SU-DHL-6 (cell line): Measurements from ENCODE around the gene FBXW8.

Source experiments
- H2AFZ ChIP-seq: fragments of 200-600 bp; sonication (generic); 2 replicates; pipeline ENCODE4 v1.6.1; 2014; ENCODE audit warnings: low read depth, mild to moderate bottlenecking, moderate library complexity, mixed read lengths, antibody characterized with exemption, low read length; ENCODE audit not compliant: severe bottlenecking
- H3F3A ChIP-seq: fragments of 200-600 bp; shearing (Covaris generic); 2 replicates; pipeline ENCODE4 v1.6.0; 2016; ENCODE audit warnings: antibody characterized with exemption, mild to moderate bottlenecking; ENCODE audit not compliant: insufficient read depth
- H3K27ac ChIP-seq: fragments of 200-600 bp; sonication (generic); 2 replicates; pipeline ENCODE4 v1.5.1; 2016; ENCODE audit warnings: low read depth, mild to moderate bottlenecking, low read length, moderate library complexity, mixed read lengths
- H3K27me3 ChIP-seq: fragments of 200-600 bp; sonication (generic), shearing (Covaris generic); 2 replicates; pipeline ENCODE4 v1.6.0; 2014; ENCODE audit warnings: mild to moderate bottlenecking, low read length
- H3K36me3 ChIP-seq: fragments of 200-600 bp; sonication (generic); 2 replicates; pipeline ENCODE4 v1.6.1; 2014; ENCODE audit warnings: mild to moderate bottlenecking, low read length, mixed read lengths
- H3K4me2 ChIP-seq: fragments of 300-600, 200-600 bp; shearing (Covaris generic), sonication (generic); 2 replicates; pipeline ENCODE4 v1.6.0; 2014; ENCODE audit warnings: low read length, low read depth, mild to moderate bottlenecking; ENCODE audit not compliant: poor library complexity, severe bottlenecking
- H3K4me3 ChIP-seq: fragments of 200-600 bp; sonication (generic); 2 replicates; pipeline ENCODE4 v1.5.1; 2014; ENCODE audit warnings: antibody characterized with exemption, low read length, mild to moderate bottlenecking, mixed read lengths; ENCODE audit not compliant: insufficient read depth, poor library complexity, severe bottlenecking
- H3K79me2 ChIP-seq: fragments of 200-600 bp; sonication (generic); 2 replicates; pipeline ENCODE4 v1.6.1; 2014; ENCODE audit warnings: mild to moderate bottlenecking, low read length, moderate library complexity; ENCODE audit not compliant: insufficient read depth
- H3K9ac ChIP-seq: fragments of 200-600 bp; sonication (generic); 2 replicates; pipeline ENCODE4 v1.7.0; 2014; ENCODE audit warnings: mild to moderate bottlenecking, low read length
- H3K9me2 ChIP-seq: fragments of 200-600 bp; sonication (generic); replicated peaks from 2 replicates; pipeline ENCODE4 v1.6.1; 2014; ENCODE audit warnings: low read length; ENCODE audit not compliant: insufficient read depth
- H3K9me3 ChIP-seq: fragments of 200-600 bp; sonication (generic); 2 replicates; pipeline ENCODE4 v1.6.1; 2014; ENCODE audit warnings: low read length, mixed read lengths; ENCODE audit not compliant: insufficient read depth
- H4K20me1 ChIP-seq: fragments of 200-600 bp; sonication (generic); 2 replicates; pipeline ENCODE4 v1.6.1; 2014; ENCODE audit warnings: low read depth, mild to moderate bottlenecking, antibody characterized with exemption, low read length, moderate library complexity, mixed read lengths
- EZH2phosphoT487 ChIP-seq: fragments of 200-600 bp; sonication (generic), shearing (Covaris generic); conservative IDR thresholded peaks from 2 replicates; pipeline ENCODE4 v1.6.1; 2018; ENCODE audit warnings: mild to moderate bottlenecking, antibody characterized with exemption, low read length, moderate library complexity, mixed read lengths
- TF ChIP-seq, protein P1 (sequence below): fragments of 200-600 bp; sonication (generic); IDR thresholded peaks from one replicate; pipeline ENCODE4 v1.5.1; 2017; ENCODE audit warnings: antibody characterized with exemption, mild to moderate bottlenecking, low read length, moderate library complexity; ENCODE audit not compliant: insufficient read depth, poor library complexity, severe bottlenecking

Gene FBXW8

DNA sequence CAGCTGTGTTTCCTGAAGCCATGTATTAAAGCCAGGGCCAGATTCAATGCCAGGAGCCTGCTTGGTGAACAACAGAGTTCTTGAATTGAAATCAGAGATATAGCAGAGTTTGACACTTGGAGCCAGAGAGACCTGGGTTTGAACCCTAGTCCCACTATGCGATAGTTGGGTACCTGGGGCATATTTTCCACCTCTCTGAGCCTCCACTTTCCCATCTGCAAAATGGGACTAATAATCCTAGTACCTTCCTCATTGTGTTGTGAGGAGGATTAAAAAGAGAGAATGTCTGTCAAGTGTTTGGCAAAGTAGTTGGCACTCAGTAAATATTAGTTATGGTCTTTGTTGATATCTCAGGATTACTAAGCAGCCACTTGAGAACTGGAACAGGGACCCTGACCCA is 23.5 kb upstream of the FBXW8 start:
- Histone ChIP-seq H3K27ac (no peak overlapping the region), H3K27me3 (no peaks in the 10 kb centered on the region), H4K20me1 (no peaks in the 10 kb centered on the region), H3K36me3 (no peaks in the 10 kb centered on the region), H3K4me2 (no peak overlapping the region), H3F3A (no peaks in the 10 kb centered on the region), H2AFZ (no peak overlapping the region), H3K9me3 (no peaks in the 10 kb centered on the region), H3K79me2 (no peaks in the 10 kb centered on the region), H3K9ac (no peak overlapping the region), H3K4me3 (no peak overlapping the region), H3K9me2 (no peaks in the 10 kb centered on the region)
- TF ChIP-seq EZH2phosphoT487 = no peak

DNA sequence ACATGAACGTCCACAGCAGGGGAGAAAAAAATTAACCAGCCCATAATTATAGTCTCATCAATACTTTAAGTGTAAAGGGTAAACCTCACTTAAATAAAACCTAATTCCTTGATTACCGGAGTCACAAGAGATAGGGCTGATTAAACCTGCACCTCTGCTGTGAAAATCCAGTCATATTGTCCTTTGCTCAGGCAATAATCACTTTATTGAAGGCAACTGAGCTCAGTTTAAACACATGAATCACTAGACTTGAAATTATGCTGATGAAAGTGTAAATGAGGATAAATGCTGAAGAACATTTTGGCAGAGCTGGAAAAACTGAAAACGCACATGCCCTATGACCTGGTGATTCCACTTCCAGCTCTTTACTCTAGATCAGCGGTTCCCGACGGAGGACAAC is 22.9 kb upstream of the FBXW8 start:
- H3K27ac ChIP-seq = no peak overlapping the region
- no peaks in the 10 kb centered on the region for H3K79me2 ChIP-seq
- H4K20me1 ChIP-seq = no peaks in the 10 kb centered on the region
- H3K9ac ChIP-seq = no peak overlapping the region
- H3K4me3 ChIP-seq = no peak overlapping the region
- TF ChIP-seq, protein P1, sequence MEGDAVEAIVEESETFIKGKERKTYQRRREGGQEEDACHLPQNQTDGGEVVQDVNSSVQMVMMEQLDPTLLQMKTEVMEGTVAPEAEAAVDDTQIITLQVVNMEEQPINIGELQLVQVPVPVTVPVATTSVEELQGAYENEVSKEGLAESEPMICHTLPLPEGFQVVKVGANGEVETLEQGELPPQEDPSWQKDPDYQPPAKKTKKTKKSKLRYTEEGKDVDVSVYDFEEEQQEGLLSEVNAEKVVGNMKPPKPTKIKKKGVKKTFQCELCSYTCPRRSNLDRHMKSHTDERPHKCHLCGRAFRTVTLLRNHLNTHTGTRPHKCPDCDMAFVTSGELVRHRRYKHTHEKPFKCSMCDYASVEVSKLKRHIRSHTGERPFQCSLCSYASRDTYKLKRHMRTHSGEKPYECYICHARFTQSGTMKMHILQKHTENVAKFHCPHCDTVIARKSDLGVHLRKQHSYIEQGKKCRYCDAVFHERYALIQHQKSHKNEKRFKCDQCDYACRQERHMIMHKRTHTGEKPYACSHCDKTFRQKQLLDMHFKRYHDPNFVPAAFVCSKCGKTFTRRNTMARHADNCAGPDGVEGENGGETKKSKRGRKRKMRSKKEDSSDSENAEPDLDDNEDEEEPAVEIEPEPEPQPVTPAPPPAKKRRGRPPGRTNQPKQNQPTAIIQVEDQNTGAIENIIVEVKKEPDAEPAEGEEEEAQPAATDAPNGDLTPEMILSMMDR = no peak
- no peak for TF ChIP-seq EZH2phosphoT487
- H3K9me3 ChIP-seq = no peaks in the 10 kb centered on the region
- no peak overlapping the region for H2AFZ ChIP-seq
- no peak overlapping the region for H3K4me2 ChIP-seq
- no peaks in the 10 kb centered on the region for H3K36me3 ChIP-seq
- H3K9me2 ChIP-seq = no peaks in the 10 kb centered on the region
- no peaks in the 10 kb centered on the region for H3F3A ChIP-seq
- H3K27me3 ChIP-seq = no peaks in the 10 kb centered on the region

DNA sequence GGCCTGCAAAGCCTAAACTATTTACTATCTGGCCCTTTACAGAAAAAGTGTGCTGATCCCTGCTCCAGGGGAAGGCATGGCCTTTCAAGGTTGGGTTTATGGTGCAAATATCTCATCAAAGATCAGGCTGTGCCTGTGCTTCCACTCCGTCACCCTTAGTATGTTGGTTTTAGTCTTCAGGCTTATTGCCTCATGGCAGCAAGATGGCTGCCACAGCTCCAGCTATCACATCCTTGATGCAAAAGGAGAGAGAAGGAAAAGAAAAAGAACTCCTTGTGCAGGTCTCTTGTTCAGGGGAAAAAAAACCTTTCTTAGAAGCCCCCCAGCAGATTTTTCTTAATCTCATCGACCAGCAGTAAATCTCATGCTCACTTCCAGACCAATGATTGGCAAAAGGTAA is 20.4 kb upstream of the FBXW8 start:
- H3F3A ChIP-seq = no peaks in the 10 kb centered on the region
- H3K27ac ChIP-seq = no peak overlapping the region
- H3K79me2 ChIP-seq = no peaks in the 10 kb centered on the region
- H3K9me2 ChIP-seq = no peaks in the 10 kb centered on the region
- H3K9ac ChIP-seq = no peak overlapping the region
- H2AFZ ChIP-seq = no peak overlapping the region
- H4K20me1 ChIP-seq = no peaks in the 10 kb centered on the region
- H3K27me3 ChIP-seq = no peaks in the 10 kb centered on the region
- no peak overlapping the region for H3K4me3 ChIP-seq
- H3K4me2 ChIP-seq = no peak overlapping the region
- H3K36me3 ChIP-seq = no peaks in the 10 kb centered on the region
- H3K9me3 ChIP-seq = no peaks in the 10 kb centered on the region
- TF ChIP-seq, protein P1 = no peak
- TF ChIP-seq EZH2phosphoT487 = no peak

DNA sequence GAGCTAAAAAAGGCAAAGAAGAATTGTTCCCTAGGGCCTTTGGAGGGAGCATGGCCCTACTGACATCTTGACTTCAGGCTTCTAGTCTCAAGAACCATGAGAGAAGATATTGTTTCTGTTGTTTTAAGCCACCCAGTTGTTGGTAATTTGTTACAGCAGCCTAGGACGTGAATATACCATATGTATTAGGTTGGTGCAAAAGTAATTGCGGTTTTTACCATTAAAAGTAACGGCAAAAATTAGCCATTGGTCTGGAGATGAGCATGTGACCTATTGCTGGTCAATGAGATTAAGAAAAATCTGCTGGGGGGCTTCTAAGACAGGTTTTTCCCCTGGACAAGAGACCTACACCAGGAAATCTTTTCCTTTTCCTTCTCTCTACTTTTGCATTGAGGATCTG is 19.7 kb upstream of the FBXW8 start:
- TF ChIP-seq EZH2phosphoT487 = no peak
- Histone ChIP-seq H3K27ac (no peak overlapping the region), H3K9ac (no peak overlapping the region), H3F3A (no peaks in the 10 kb centered on the region), H3K4me3 (no peak overlapping the region), H3K79me2 (no peaks in the 10 kb centered on the region), H4K20me1 (no peaks in the 10 kb centered on the region), H3K4me2 (no peak overlapping the region), H3K27me3 (no peaks in the 10 kb centered on the region), H3K36me3 (no peaks in the 10 kb centered on the region), H3K9me3 (no peaks in the 10 kb centered on the region), H3K9me2 (no peaks in the 10 kb centered on the region), H2AFZ (no peak overlapping the region)
